MCF 10A (cell line): ENCODE measurements around the gene ADAMTSL3. TPM values are rescaled to one million over a fixed set of nuclear protein-coding genes. Genes with fewer than 3 reads are reported as not detected.

ENCODE experiments used
- BruUV-seq: library from RNA; stranded (reverse); fragments of 400-500 nt; replicated peaks from 2 replicates; lab custom pipeline; 2021; lab: Mats Ljungman, UMichigan
- CTCF ChIA-PET: fragments of 300-600 bp; sonication (Branson Sonifier 250); formaldehyde crosslinking; extraction: SDS; loops from one replicate; lab custom pipeline; 2021; ENCODE audit warnings: antibody characterized with exemption, inconsistent platforms; lab: Yijun Ruan, JAX
- POLR2A ChIA-PET: fragments of 300-600, 350-650 bp; sonication (Branson Sonifier 250); formaldehyde crosslinking; extraction: SDS; loops from one replicate; lab custom pipeline; 2020; ENCODE audit warnings: antibody characterized with exemption, inconsistent platforms; lab: Yijun Ruan, JAX
- DNase-seq: peaks from one replicate; pipeline ENCODE4 v3.0.0-alpha.2; 2018; ENCODE audit not compliant: unreplicated experiment
- H3K27ac Mint-ChIP-seq: one replicate; pipeline ENCODE4 v1.8.0; 2022; ENCODE audit warnings: mild to moderate bottlenecking, low read depth, mixed read lengths; ENCODE audit not compliant: unreplicated experiment
- H3K27me3 Mint-ChIP-seq: one replicate; pipeline ENCODE4 v1.8.0; 2022; ENCODE audit warnings: mixed read lengths; ENCODE audit not compliant: insufficient read depth, unreplicated experiment
- H3K36me3 Mint-ChIP-seq: one replicate; pipeline ENCODE4 v1.8.0; 2022; ENCODE audit warnings: mild to moderate bottlenecking, moderate library complexity, mixed read lengths; ENCODE audit not compliant: insufficient read depth, unreplicated experiment
- H3K4me1 Mint-ChIP-seq: one replicate; pipeline ENCODE4 v1.8.0; 2022; ENCODE audit warnings: mixed read lengths; ENCODE audit not compliant: insufficient read depth, unreplicated experiment
- H3K4me3 Mint-ChIP-seq: one replicate; pipeline ENCODE4 v1.8.0; 2022; ENCODE audit warnings: mild to moderate bottlenecking, moderate library complexity, mixed read lengths; ENCODE audit not compliant: unreplicated experiment
- H3K9me3 Mint-ChIP-seq: one replicate; pipeline ENCODE4 v1.8.0; 2022; ENCODE audit warnings: mixed read lengths; ENCODE audit not compliant: unreplicated experiment
- intact Hi-C: fragments of 100-400 bp; cut with micrococcal nuclease; formaldehyde crosslinking; loops from 2 replicates; pipeline ENCODE4 v1.14.1; 2022
- total RNA-seq: library from RNA; stranded (reverse); gene quantifications from 2 replicates; pipeline ENCODE4 v1.2.3, GENCODE V29; 2022
- TF ChIP-seq, protein P1 (sequence below): fragments of 200-600 bp; IDR thresholded peaks from one replicate; pipeline ENCODE4 v1.8.0; 2022; ENCODE audit warnings: antibody characterized with exemption, mild to moderate bottlenecking; ENCODE audit not compliant: unreplicated experiment

ADAMTSL3 gene
- total RNA-seq, 1 experiment from 2014 or later: 1.2 TPM

- intact Hi-C loops: no loop called here
- no peaks in the 10 kb centered on the region for H3K27me3 Mint-ChIP-seq
- TF ChIP-seq, protein P1, sequence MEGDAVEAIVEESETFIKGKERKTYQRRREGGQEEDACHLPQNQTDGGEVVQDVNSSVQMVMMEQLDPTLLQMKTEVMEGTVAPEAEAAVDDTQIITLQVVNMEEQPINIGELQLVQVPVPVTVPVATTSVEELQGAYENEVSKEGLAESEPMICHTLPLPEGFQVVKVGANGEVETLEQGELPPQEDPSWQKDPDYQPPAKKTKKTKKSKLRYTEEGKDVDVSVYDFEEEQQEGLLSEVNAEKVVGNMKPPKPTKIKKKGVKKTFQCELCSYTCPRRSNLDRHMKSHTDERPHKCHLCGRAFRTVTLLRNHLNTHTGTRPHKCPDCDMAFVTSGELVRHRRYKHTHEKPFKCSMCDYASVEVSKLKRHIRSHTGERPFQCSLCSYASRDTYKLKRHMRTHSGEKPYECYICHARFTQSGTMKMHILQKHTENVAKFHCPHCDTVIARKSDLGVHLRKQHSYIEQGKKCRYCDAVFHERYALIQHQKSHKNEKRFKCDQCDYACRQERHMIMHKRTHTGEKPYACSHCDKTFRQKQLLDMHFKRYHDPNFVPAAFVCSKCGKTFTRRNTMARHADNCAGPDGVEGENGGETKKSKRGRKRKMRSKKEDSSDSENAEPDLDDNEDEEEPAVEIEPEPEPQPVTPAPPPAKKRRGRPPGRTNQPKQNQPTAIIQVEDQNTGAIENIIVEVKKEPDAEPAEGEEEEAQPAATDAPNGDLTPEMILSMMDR: no peak
- no peak for DNase-seq
- H3K4me3 Mint-ChIP-seq: no peak overlapping the region
- H3K36me3 Mint-ChIP-seq: no peaks in the 10 kb centered on the region
- no peak overlapping the region for H3K27ac Mint-ChIP-seq
- no peaks in the 10 kb centered on the region for H3K9me3 Mint-ChIP-seq
- ChIA-PET CTCF (no interaction called here), POLR2A (interaction anchor here (0.6 kb wide), 1 partner anchor 47 kb away, joined by 3 read pairs; no protein-coding TSS in a partner anchor)
- BruUV-seq: no TSS peak
- no peaks in the 10 kb centered on the region for H3K4me1 Mint-ChIP-seq
Measured at GRCh38 chr15:83711236-83711635, 57.3 kb downstream of the ADAMTSL3 start.

DNA sequence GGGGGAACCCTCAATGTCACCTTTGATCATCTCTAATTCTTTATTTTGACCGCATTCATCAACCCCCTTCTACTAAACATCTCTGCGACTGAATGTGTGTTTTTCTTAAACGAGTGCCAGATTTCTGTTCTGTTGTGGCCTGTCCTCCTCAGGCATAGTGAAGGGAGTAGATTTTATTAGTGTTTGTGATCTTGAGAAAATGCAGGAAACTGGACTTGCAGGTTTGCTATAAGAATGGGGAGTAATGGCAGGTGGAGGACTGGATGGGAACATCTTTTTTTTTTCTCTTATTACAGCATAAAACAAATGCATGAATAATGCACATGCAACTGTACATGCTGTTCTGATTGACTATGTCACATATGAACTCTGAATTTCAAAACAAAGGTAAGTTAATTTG lies 59.3 kb downstream of the ADAMTSL3 start:
- H3K36me3 Mint-ChIP-seq: no peaks in the 10 kb centered on the region
- no peaks in the 10 kb centered on the region for H3K9me3 Mint-ChIP-seq
- intact Hi-C loops: no loop called here
- no peak overlapping the region for H3K4me3 Mint-ChIP-seq
- DNase-seq: no peak
- CTCF ChIA-PET: no interaction called here
- no peak overlapping the region for H3K27ac Mint-ChIP-seq
- no TSS peak for BruUV-seq
- TF ChIP-seq, protein P1: no peak
- H3K4me1 Mint-ChIP-seq: no peaks in the 10 kb centered on the region
- no peaks in the 10 kb centered on the region for H3K27me3 Mint-ChIP-seq
- POLR2A ChIA-PET: no interaction called here

GRCh38 chr15:83714939-83715628 lies 61.2 kb downstream of the ADAMTSL3 start:
- H3K4me3 Mint-ChIP-seq: no peak overlapping the region
- TF ChIP-seq, protein P1: no peak
- intact Hi-C loops: no loop called here
- H3K4me1 Mint-ChIP-seq: no peaks in the 10 kb centered on the region
- ChIA-PET CTCF (interaction anchor here (1.2 kb wide), 2 partner anchors 296 to 320 kb away, joined by 3 read pairs; no protein-coding TSS in a partner anchor), POLR2A (no interaction called here)
- no peaks in the 10 kb centered on the region for H3K9me3 Mint-ChIP-seq
- H3K27ac Mint-ChIP-seq: no peak overlapping the region
- H3K27me3 Mint-ChIP-seq: no peaks in the 10 kb centered on the region
- no TSS peak for BruUV-seq
- no peaks in the 10 kb centered on the region for H3K36me3 Mint-ChIP-seq
- no peak for DNase-seq

GRCh38 chr15:83716605-83717004 lies 62.7 kb downstream of the ADAMTSL3 start:
- H3K9me3 Mint-ChIP-seq: no peaks in the 10 kb centered on the region
- TF ChIP-seq, protein P1: no peak

More at GRCh38 chr15:83716605-83717004, 62.7 kb downstream of the ADAMTSL3 start:
- no peak overlapping the region for H3K4me3 Mint-ChIP-seq
- DNase-seq: no peak
- BruUV-seq: no TSS peak
- no peaks in the 10 kb centered on the region for H3K36me3 Mint-ChIP-seq
- ChIA-PET POLR2A (interaction anchor here (0.8 kb wide), 1 partner anchor 28 kb away, joined by 3 read pairs; no protein-coding TSS in a partner anchor), CTCF (interaction anchor here (1.2 kb wide), 1 partner anchor 295 kb away, joined by 3 read pairs; no protein-coding TSS in a partner anchor)
- intact Hi-C loops: no loop called here
- H3K27me3 Mint-ChIP-seq: no peaks in the 10 kb centered on the region
- H3K27ac Mint-ChIP-seq: no peak overlapping the region
- H3K4me1 Mint-ChIP-seq: no peaks in the 10 kb centered on the region
